ENCODE results near the gene NRXN3. TPM values are rescaled to one million over a fixed set of nuclear protein-coding genes. Genes with fewer than 3 reads are reported as not detected.

NRXN3 gene
- total RNA-seq, 4 donors from 2014 or later = 0.56 to 1.6 (median 1.1) TPM

DNA sequence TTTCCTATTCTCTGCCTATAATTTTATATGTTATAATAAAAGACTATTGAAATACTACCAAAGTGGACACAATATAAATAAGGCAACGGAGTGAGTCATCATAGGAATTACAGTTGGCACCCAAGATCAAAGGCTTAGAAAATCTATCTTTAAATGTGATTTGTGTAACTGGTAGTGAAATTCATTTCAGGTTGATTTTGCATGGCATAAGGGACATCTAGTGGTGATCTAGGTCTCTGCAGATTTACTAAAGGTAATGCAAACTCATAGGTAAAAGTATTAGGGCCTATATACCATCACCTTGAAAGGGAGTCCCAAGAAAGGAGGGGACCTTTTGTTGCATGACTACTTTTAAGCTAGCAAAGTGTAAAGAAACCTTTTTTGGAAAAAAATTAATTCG, 527.2 kb downstream of the NRXN3 start:
- Histone ChIP-seq H3K9me3 (no peaks in the 10 kb centered on the region), H3K36me3 (no peaks in the 10 kb centered on the region), H3K4me3 (replicated peaks in 1 of 3) (no peak overlapping the region), H3K27ac (no peak overlapping the region), H3K4me1 (no peaks in the 10 kb centered on the region), H3K27me3 (no peaks in the 10 kb centered on the region)
- TF ChIP-seq, protein P1, sequence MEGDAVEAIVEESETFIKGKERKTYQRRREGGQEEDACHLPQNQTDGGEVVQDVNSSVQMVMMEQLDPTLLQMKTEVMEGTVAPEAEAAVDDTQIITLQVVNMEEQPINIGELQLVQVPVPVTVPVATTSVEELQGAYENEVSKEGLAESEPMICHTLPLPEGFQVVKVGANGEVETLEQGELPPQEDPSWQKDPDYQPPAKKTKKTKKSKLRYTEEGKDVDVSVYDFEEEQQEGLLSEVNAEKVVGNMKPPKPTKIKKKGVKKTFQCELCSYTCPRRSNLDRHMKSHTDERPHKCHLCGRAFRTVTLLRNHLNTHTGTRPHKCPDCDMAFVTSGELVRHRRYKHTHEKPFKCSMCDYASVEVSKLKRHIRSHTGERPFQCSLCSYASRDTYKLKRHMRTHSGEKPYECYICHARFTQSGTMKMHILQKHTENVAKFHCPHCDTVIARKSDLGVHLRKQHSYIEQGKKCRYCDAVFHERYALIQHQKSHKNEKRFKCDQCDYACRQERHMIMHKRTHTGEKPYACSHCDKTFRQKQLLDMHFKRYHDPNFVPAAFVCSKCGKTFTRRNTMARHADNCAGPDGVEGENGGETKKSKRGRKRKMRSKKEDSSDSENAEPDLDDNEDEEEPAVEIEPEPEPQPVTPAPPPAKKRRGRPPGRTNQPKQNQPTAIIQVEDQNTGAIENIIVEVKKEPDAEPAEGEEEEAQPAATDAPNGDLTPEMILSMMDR (IDR thresholded peaks at IDR 0.05) = peak in 3 of 6 experiments; percentile 41 to 51 (median 51)
- TF ChIP-seq POLR2A (IDR thresholded peaks at IDR 0.05) = no peak
- no peak for DNase-seq
- 8 to 14% methylated on average over 2 of the region's 2 CpGs for WGBS, 2 donors
- intact Hi-C loops (cut with DNase I) = no loop called here

DNA sequence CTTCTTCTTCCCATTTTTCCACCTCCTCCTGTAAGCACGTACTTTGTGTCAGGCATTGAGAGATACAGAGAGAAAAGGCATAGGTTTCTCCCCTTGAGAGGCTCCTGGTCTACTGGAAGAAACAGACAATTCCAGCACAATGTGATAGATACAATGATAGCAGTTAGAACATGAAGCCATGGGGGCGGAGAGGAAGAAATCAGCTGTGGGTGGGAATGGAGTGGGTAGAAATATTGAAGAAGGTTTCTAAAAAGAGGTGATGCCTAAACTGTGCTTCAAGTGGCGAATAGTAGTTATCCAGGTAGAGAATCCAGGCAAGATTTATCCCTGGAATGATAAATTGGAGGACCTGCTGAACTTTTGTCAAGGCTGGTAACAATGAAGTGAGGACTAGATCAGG, 528.8 kb downstream of the NRXN3 start:
- Histone ChIP-seq H3K27me3 (no peaks in the 10 kb centered on the region), H3K4me1 (no peaks in the 10 kb centered on the region), H3K36me3 (no peaks in the 10 kb centered on the region), H3K4me3 (replicated peaks in 1 of 3) (no peak overlapping the region), H3K9me3 (no peaks in the 10 kb centered on the region), H3K27ac (no peak overlapping the region)
- DNase-seq = no peak
- intact Hi-C loops (cut with DNase I) = no loop called here
- WGBS, 2 donors = 78 to 80% methylated on average over 3 of the region's 3 CpGs
- no peak for TF ChIP-seq POLR2A (IDR thresholded peaks at IDR 0.05)
- TF ChIP-seq, protein P1 (IDR thresholded peaks at IDR 0.05) = no peak

DNA sequence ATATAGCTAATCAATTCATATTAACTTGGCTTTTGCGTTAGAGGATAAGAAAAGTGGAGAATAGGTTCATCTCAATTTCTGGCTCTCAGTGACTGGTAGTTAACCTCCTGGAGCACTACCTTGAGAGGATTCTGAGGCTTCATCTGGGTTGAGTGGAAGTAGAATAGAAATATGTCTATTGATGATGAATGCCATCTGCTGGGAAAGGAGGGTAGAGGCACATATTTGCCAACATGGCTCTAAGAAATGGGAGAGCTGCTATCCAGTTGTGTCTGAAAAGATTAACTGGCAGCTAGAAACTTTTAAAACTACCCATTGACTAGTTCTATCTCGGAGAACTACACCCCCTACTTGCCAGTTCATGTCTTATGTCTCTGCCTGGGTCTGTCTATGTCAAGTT, 530.1 kb downstream of the NRXN3 start:
- no peaks in the 10 kb centered on the region for H3K9me3 ChIP-seq
- WGBS, 2 donors = 74 to 84% methylated on average over 2 of the region's 2 CpGs
- no peaks in the 10 kb centered on the region for H3K36me3 ChIP-seq
- no peak overlapping the region for H3K27ac ChIP-seq
- no peaks in the 10 kb centered on the region for H3K4me1 ChIP-seq
- H3K27me3 ChIP-seq = no peaks in the 10 kb centered on the region
- intact Hi-C loops (cut with DNase I) = no loop called here
- DNase-seq = no peak
- no peak overlapping the region for H3K4me3 ChIP-seq (replicated peaks in 1 of 3)
- TF ChIP-seq, protein P1 (IDR thresholded peaks at IDR 0.05) = no peak
- no peak for TF ChIP-seq POLR2A (IDR thresholded peaks at IDR 0.05)

DNA sequence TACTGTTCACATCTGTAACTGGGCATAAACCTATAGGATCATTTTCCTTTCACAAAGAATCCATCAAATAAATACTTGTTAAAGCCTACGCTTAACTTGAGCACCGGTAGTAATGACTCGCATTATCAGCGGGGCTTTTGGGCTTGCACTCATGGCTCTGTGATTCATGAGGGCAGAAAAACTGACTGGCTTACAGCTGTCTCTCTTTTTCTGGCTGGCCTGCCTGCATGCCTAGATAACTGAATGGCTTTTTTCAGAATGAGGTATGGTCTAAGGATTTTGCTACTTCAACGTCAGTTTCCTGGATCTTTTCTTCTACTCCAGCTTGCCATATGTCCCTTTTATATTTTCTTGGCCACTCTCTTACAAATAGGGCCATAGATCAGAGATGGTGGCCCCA, 531.1 kb downstream of the NRXN3 start:
- TF ChIP-seq, protein P1 (IDR thresholded peaks at IDR 0.05) = no peak
- TF ChIP-seq POLR2A (IDR thresholded peaks at IDR 0.05) = no peak
- no peaks in the 10 kb centered on the region for H3K9me3 ChIP-seq
- H3K27ac ChIP-seq = no peak overlapping the region
- intact Hi-C loops (cut with DNase I) = no loop called here
- no peaks in the 10 kb centered on the region for H3K36me3 ChIP-seq
- no peak overlapping the region for H3K4me3 ChIP-seq (replicated peaks in 1 of 3)
- WGBS, 2 donors = 74 to 84% methylated on average over 5 of the region's 5 CpGs
- H3K27me3 ChIP-seq = no peaks in the 10 kb centered on the region
- H3K4me1 ChIP-seq = no peaks in the 10 kb centered on the region
- DNase-seq = no peak

GRCh38 chr14:78704965-78705364, 534.8 kb downstream of the NRXN3 start:
- intact Hi-C loops (cut with DNase I) = no loop called here
- Histone ChIP-seq H3K9me3 (no peaks in the 10 kb centered on the region), H3K27ac (no peak overlapping the region), H3K4me1 (no peaks in the 10 kb centered on the region), H3K4me3 (replicated peaks in 1 of 3) (no peak overlapping the region), H3K36me3 (no peaks in the 10 kb centered on the region), H3K27me3 (no peaks in the 10 kb centered on the region)
- TF ChIP-seq, protein P1 (IDR thresholded peaks at IDR 0.05) = no peak
- no peak for TF ChIP-seq POLR2A (IDR thresholded peaks at IDR 0.05)
- WGBS, 2 donors = 65 to 68% methylated on average over 4 of the region's 4 CpGs
- no peak for DNase-seq
